Trophoblast cell (in vitro differentiated cells and primary cell): ENCODE results near the gene RAB3A.
"Not testable (repeated sequence)": the region's sequence is repeated elsewhere in the genome, so short reads cannot be mapped to it uniquely, and the experiment has no call there.

Experiments
- DNase-seq, 2 donors: peaks; one replicate each; pipeline ENCODE4 v3.0.0-alpha.2; 2016
- H2AFZ ChIP-seq: 2 replicates; pipeline ENCODE4 v1.6.1; 2013; ENCODE audit warnings: low read length, moderate library complexity, mild to moderate bottlenecking; ENCODE audit not compliant: insufficient read depth, poor library complexity
- H2AK5ac ChIP-seq: 2 replicates; pipeline ENCODE4 v1.6.1; 2013; ENCODE audit warnings: mild to moderate bottlenecking, low read length
- H2BK120ac ChIP-seq: 2 replicates; pipeline ENCODE4 v1.6.1; 2013; ENCODE audit warnings: low read length, mild to moderate bottlenecking, moderate library complexity; ENCODE audit not compliant: insufficient read depth, poor library complexity
- H2BK12ac ChIP-seq: 2 replicates; pipeline ENCODE4 v1.6.1; 2013; ENCODE audit warnings: mild to moderate bottlenecking, low read length, moderate library complexity
- H2BK5ac ChIP-seq: 2 replicates; pipeline ENCODE4 v1.6.1; 2013; ENCODE audit warnings: low read length, low read depth, moderate library complexity, mild to moderate bottlenecking; ENCODE audit not compliant: poor library complexity
- H3K14ac ChIP-seq: 2 replicates; pipeline ENCODE4 v1.6.1; 2013; ENCODE audit warnings: mild to moderate bottlenecking, low read length
- H3K18ac ChIP-seq: 2 replicates; pipeline ENCODE4 v1.6.1; 2013; ENCODE audit warnings: mild to moderate bottlenecking, low read length
- H3K23ac ChIP-seq: 2 replicates; pipeline ENCODE4 v1.6.1; 2013; ENCODE audit warnings: low read length
- H3K27ac ChIP-seq: 2 replicates; pipeline ENCODE4 v1.5.1; 2013; ENCODE audit warnings: low read depth, mild to moderate bottlenecking, inconsistent platforms, low read length, moderate library complexity
- H3K27me3 ChIP-seq: 2 replicates; pipeline ENCODE4 v1.6.1; 2013; ENCODE audit warnings: inconsistent platforms, mild to moderate bottlenecking, low read length, moderate library complexity; ENCODE audit not compliant: insufficient read depth
- H3K36me3 ChIP-seq, 2 experiments: 1 replicate in 1 of 2; 2 replicates in 1 of 2; pipeline ENCODE4 v1.6.1; 2013; ENCODE audit warnings: low read length in 2 of 2, mild to moderate bottlenecking in 2 of 2, moderate library complexity in 1 of 2; ENCODE audit not compliant: insufficient read depth in 2 of 2, control insufficient read depth in 1 of 2
- H3K4ac ChIP-seq: 2 replicates; pipeline ENCODE4 v1.6.1; 2013; ENCODE audit warnings: low read depth, mild to moderate bottlenecking, low read length, moderate library complexity
- H3K4me1 ChIP-seq, 2 experiments: 1 replicate in 1 of 2; 2 replicates in 1 of 2; pipeline ENCODE4 v1.6.1; 2013; ENCODE audit warnings: low read length in 2 of 2, mild to moderate bottlenecking in 2 of 2, moderate library complexity in 1 of 2; ENCODE audit not compliant: insufficient read depth in 2 of 2, control insufficient read depth in 1 of 2
- H3K4me2 ChIP-seq: 2 replicates; pipeline ENCODE4 v1.6.1; 2013; ENCODE audit warnings: inconsistent platforms, mild to moderate bottlenecking, low read length, moderate library complexity
- H3K4me3 ChIP-seq: 2 replicates; pipeline ENCODE4 v1.5.1; 2013; ENCODE audit warnings: mild to moderate bottlenecking, low read depth, low read length, inconsistent platforms
- H3K79me1 ChIP-seq: one replicate; pipeline ENCODE4 v1.6.1; 2013; ENCODE audit warnings: low read length
- H3K79me2 ChIP-seq: 2 replicates; pipeline ENCODE4 v1.6.1; 2013; ENCODE audit warnings: low read length, mild to moderate bottlenecking; ENCODE audit not compliant: control insufficient read depth, insufficient read depth, poor library complexity
- H3K9ac ChIP-seq: 2 replicates; pipeline ENCODE4 v1.6.1; 2013; ENCODE audit warnings: mild to moderate bottlenecking, low read length
- H3K9me3 ChIP-seq: 2 replicates; pipeline ENCODE4 v1.6.1; 2013; ENCODE audit warnings: low read depth, mild to moderate bottlenecking, control low read depth, inconsistent platforms, low read length; ENCODE audit not compliant: insufficient read depth
- H4K12ac ChIP-seq: 2 replicates; pipeline ENCODE4 v1.6.1; 2013; ENCODE audit warnings: low read depth, mild to moderate bottlenecking, low read length, moderate library complexity
- H4K8ac ChIP-seq: 2 replicates; pipeline ENCODE4 v1.6.1; 2013; ENCODE audit warnings: low read depth, mild to moderate bottlenecking, low read length, moderate library complexity
- H4K91ac ChIP-seq: one replicate; pipeline ENCODE4 v1.6.1; 2013; ENCODE audit warnings: low read depth, mild to moderate bottlenecking, low read length, moderate library complexity
- WGBS: extraction: QIAGEN DNeasy Blood & Tissue Kit; methylation state at CpG from one replicate; pipeline ENCODE4 v1.1.7; 2013; ENCODE audit warnings: missing lambda C conversion rate; ENCODE audit not compliant: insufficient read length, insufficient coverage; ENCODE audit errors: extremely low coverage; 5-methylcytosine and 5-hydroxymethylcytosine counted together

RAB3A gene

GRCh38 chr19:18209912-18210311 is 6.1 kb upstream of the RAB3A start:
- not testable (repeated sequence) for H3K79me1 ChIP-seq, H3K79me2 ChIP-seq, H3K4me3 ChIP-seq, H3K4me1 ChIP-seq, H3K27ac ChIP-seq, H3K18ac ChIP-seq, H2AFZ ChIP-seq, H3K9me3 ChIP-seq, H3K36me3 ChIP-seq, H3K4me2 ChIP-seq, H3K9ac ChIP-seq, H4K91ac ChIP-seq, H3K14ac ChIP-seq, H2BK5ac ChIP-seq, H2AK5ac ChIP-seq, DNase-seq, H4K12ac ChIP-seq, H2BK120ac ChIP-seq, H3K23ac ChIP-seq, H3K27me3 ChIP-seq, H2BK12ac ChIP-seq, H3K4ac ChIP-seq, H4K8ac ChIP-seq
- no CpG with 5 or more reads among the region's 5 CpGs for WGBS

GRCh38 chr19:18208098-18208951 is 4.5 kb upstream of the RAB3A start:
- Histone ChIP-seq H4K12ac (no peak overlapping the region), H2BK12ac (no peak overlapping the region), H3K79me2 (peaks cover 3% of the 10 kb centered on the region), H3K79me1 (peaks cover 8% of the 10 kb centered on the region), H3K9ac (no peak overlapping the region), H3K27me3 (no peaks in the 10 kb centered on the region), H2BK120ac (no peak overlapping the region), H3K9me3 (peaks cover under 1% of the 10 kb centered on the region), H2AFZ (no peak overlapping the region), H3K4ac (no peak overlapping the region), H3K4me3 (no peak overlapping the region), H2BK5ac (no peak overlapping the region), H3K18ac (no peak overlapping the region), H3K4me2 (no peak overlapping the region), H3K36me3 (no peaks in the 10 kb centered on the region), H4K8ac (no peak overlapping the region), H2AK5ac (no peak overlapping the region), H3K27ac (no peak overlapping the region), H4K91ac (no peak overlapping the region), H3K4me1 (peaks cover 5 to 7% of the 10 kb centered on the region in 2 experiments), H3K23ac (no peak overlapping the region), H3K14ac (no peak overlapping the region)
- WGBS = no CpG with 5 or more reads among the region's 32 CpGs
- peak in 1 of 2 donors; percentile 45 for DNase-seq

- Histone ChIP-seq H3K23ac (no peak overlapping the region), H3K4me3 (no peak overlapping the region), H3K4me2 (peak overlapping the region; percentile 97), H3K14ac (no peak overlapping the region), H3K4me1 (peaks cover 9 to 12% of the 10 kb centered on the region in 2 experiments), H3K36me3 (no peaks in the 10 kb centered on the region), H3K4ac (no peak overlapping the region), H3K9ac (no peak overlapping the region), H2BK120ac (no peak overlapping the region), H2BK5ac (no peak overlapping the region), H3K27ac (no peak overlapping the region), H3K9me3 (peaks cover 7% of the 10 kb centered on the region), H2AFZ (no peak overlapping the region), H2AK5ac (no peak overlapping the region), H4K8ac (peak overlapping the region; percentile 1), H4K12ac (no peak overlapping the region), H3K79me1 (peaks cover 8% of the 10 kb centered on the region), H2BK12ac (no peak overlapping the region), H3K79me2 (peaks cover 3% of the 10 kb centered on the region), H3K18ac (no peak overlapping the region), H3K27me3 (no peaks in the 10 kb centered on the region), H4K91ac (peak overlapping the region; percentile 0)
- no peak for DNase-seq
- WGBS = no CpG with 5 or more reads among the region's 12 CpGs
These were observed 2.2 kb upstream of the RAB3A start for GRCh38 chr19:18206018-18206417.

GRCh38 chr19:18205200-18205892 is 1.5 kb upstream of the RAB3A start:
- H3K4me2 ChIP-seq = peak overlapping the region; percentile 97
- peak overlapping the region; percentile 95 for H3K18ac ChIP-seq
- no peaks in the 10 kb centered on the region for H3K27me3 ChIP-seq
- DNase-seq = peak; percentile 37 to 65
- peaks cover 3% of the 10 kb centered on the region for H3K79me2 ChIP-seq
- H4K8ac ChIP-seq = peak overlapping the region; percentile 91
- peak overlapping the region; percentile 73 for H3K4ac ChIP-seq
- peak overlapping the region; percentile 78 for H2AFZ ChIP-seq
- peak overlapping the region; percentile 75 for H4K91ac ChIP-seq
- H3K23ac ChIP-seq = no peak overlapping the region
- H3K36me3 ChIP-seq = no peaks in the 10 kb centered on the region
- H3K14ac ChIP-seq = peak overlapping the region; percentile 82
- WGBS = no CpG with 5 or more reads among the region's 36 CpGs
- peak overlapping the region; percentile 70 for H3K4me3 ChIP-seq
- peaks cover 9 to 12% of the 10 kb centered on the region in 2 experiments for H3K4me1 ChIP-seq
- H2AK5ac ChIP-seq = no peak overlapping the region
- H4K12ac ChIP-seq = peak overlapping the region; percentile 92
- H2BK12ac ChIP-seq = no peak overlapping the region
- peak overlapping the region; percentile 84 for H3K9ac ChIP-seq
- H3K9me3 ChIP-seq = peaks cover 7% of the 10 kb centered on the region
- peak overlapping the region; percentile 81 for H2BK120ac ChIP-seq
- peak overlapping the region; percentile 89 for H3K27ac ChIP-seq
- peak overlapping the region; percentile 91 for H2BK5ac ChIP-seq
- H3K79me1 ChIP-seq = peaks cover 8% of the 10 kb centered on the region
